ENCODE results near the gene MAP1B. TPM values are rescaled to one million over a fixed set of nuclear protein-coding genes. Genes with fewer than 3 reads are reported as not detected.
A peak's percentile ranks its signal among the peaks of the same experiment; 100 is the strongest.

Gene MAP1B
- total and polyA plus RNA-seq, 2 experiments from 2014 or later = 82.4 to 115 TPM

DNA sequence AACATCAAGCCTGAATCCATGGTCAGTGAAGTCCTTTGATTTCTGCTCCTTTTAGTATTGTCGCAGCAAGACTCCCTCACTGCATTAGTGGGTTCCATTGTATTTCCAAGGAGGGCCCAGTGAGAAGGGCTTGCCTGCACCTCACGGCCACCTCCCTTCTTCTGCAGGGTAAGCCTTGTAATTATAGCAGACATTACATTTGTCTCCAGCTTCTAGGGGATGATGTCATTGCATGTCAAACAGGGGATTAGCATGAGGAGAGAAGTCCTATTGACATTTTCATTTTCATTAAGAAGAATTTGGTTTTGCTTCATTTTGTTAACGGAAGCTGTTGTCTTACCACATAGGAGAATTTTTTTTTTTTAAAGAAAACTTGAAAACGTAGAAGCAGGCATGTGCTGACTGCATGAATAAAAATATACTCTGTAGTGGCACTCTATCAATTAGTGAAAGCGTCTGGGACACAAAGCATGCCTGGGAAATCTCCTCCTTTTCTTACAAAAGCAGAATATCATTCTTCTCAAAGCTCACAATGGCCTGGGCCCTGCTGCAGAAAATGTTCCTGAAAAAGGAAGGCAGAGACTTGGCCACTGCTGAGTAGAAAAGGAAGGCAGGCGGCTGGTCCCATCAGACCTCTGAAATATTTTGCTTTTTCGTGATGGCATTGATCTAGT, 27.1 kb downstream of the MAP1B start:
- H3K27ac ChIP-seq = no peak overlapping the region
- H3K36me3 ChIP-seq (replicated peaks; ENCODE audit: insufficient read depth, low read depth) = no peaks in the 10 kb centered on the region
- no peaks in the 10 kb centered on the region for H3K27me3 ChIP-seq
- H4K20me1 ChIP-seq (ENCODE audit: insufficient read depth, poor library complexity, severe bottlenecking) = no peaks in the 10 kb centered on the region
- no peak overlapping the region for H3K4me2 ChIP-seq
- H3K4me3 ChIP-seq = no peak overlapping the region
- no peaks in the 10 kb centered on the region for H3K4me1 ChIP-seq (ENCODE audit: insufficient read depth)
- DNase-seq (ENCODE audit: low spot score) = no peak
- TF ChIP-seq, protein P1, sequence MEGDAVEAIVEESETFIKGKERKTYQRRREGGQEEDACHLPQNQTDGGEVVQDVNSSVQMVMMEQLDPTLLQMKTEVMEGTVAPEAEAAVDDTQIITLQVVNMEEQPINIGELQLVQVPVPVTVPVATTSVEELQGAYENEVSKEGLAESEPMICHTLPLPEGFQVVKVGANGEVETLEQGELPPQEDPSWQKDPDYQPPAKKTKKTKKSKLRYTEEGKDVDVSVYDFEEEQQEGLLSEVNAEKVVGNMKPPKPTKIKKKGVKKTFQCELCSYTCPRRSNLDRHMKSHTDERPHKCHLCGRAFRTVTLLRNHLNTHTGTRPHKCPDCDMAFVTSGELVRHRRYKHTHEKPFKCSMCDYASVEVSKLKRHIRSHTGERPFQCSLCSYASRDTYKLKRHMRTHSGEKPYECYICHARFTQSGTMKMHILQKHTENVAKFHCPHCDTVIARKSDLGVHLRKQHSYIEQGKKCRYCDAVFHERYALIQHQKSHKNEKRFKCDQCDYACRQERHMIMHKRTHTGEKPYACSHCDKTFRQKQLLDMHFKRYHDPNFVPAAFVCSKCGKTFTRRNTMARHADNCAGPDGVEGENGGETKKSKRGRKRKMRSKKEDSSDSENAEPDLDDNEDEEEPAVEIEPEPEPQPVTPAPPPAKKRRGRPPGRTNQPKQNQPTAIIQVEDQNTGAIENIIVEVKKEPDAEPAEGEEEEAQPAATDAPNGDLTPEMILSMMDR (IDR thresholded peaks at IDR 0.05; ENCODE audit: poor library complexity) = no peak
- TF ChIP-seq EZH2phosphoT487 (IDR thresholded peaks at IDR 0.05; ENCODE audit: low read depth, severe bottlenecking, unreplicated experiment) = no peak
- no peak for TF ChIP-seq EZH2 (IDR thresholded peaks at IDR 0.05; ENCODE audit: borderline replicate concordance)
- H3K9me3 ChIP-seq (ENCODE audit: low read depth) = no peaks in the 10 kb centered on the region
- peaks cover 26% of the 10 kb centered on the region for H3K79me2 ChIP-seq
- no peak overlapping the region for H2AFZ ChIP-seq
- H3K9me2 ChIP-seq (replicated peaks; ENCODE audit: insufficient read depth) = no peaks in the 10 kb centered on the region
- 76% methylated on average over 7 of the region's 7 CpGs for WGBS (ENCODE audit: low lambda C conversion rate, missing lambda C conversion rate)

DNA sequence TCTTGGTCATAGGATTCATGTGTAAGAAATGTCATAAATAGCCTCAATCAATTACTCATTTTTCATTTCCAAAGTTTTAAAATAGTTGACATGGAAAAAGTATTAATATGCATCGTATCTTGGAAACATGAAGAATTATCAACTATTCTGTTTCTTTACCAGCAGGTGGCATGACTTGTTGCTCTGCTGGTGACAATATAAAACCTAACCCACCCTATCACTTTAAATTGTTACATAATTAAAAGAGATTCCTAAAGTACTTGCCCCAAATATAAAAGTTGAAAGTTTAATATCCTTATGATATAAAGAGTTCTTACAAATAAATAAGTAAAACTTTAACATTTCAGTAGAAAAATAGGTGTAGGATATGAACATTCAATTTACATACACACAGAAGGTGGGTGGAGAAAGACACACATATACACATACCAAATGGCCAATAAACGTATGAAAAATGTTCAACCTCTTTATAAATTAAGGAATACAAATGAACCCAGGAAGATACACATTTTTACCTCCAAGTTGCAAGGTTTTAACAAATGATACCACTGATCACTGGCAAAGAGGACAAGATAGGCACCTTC, 30.6 kb downstream of the MAP1B start:
- no peak overlapping the region for H2AFZ ChIP-seq
- 81% methylated on average over 2 of the region's 2 CpGs for WGBS (ENCODE audit: low lambda C conversion rate, missing lambda C conversion rate)
- no peak overlapping the region for H3K4me2 ChIP-seq
- peaks cover 9% of the 10 kb centered on the region for H3K4me1 ChIP-seq (ENCODE audit: insufficient read depth)
- H3K79me2 ChIP-seq = peaks cover 22% of the 10 kb centered on the region
- no peaks in the 10 kb centered on the region for H4K20me1 ChIP-seq (ENCODE audit: insufficient read depth, poor library complexity, severe bottlenecking)
- H3K9me2 ChIP-seq (replicated peaks; ENCODE audit: insufficient read depth) = no peaks in the 10 kb centered on the region
- TF ChIP-seq, protein P1 (IDR thresholded peaks at IDR 0.05; ENCODE audit: poor library complexity) = peak; percentile 40
- no peak for TF ChIP-seq EZH2phosphoT487 (IDR thresholded peaks at IDR 0.05; ENCODE audit: low read depth, severe bottlenecking, unreplicated experiment)
- H3K27me3 ChIP-seq = no peaks in the 10 kb centered on the region
- no peaks in the 10 kb centered on the region for H3K9me3 ChIP-seq (ENCODE audit: low read depth)
- no peak overlapping the region for H3K27ac ChIP-seq
- DNase-seq (ENCODE audit: low spot score) = no peak
- H3K36me3 ChIP-seq (replicated peaks; ENCODE audit: insufficient read depth, low read depth) = no peaks in the 10 kb centered on the region
- no peak overlapping the region for H3K4me3 ChIP-seq

DNA sequence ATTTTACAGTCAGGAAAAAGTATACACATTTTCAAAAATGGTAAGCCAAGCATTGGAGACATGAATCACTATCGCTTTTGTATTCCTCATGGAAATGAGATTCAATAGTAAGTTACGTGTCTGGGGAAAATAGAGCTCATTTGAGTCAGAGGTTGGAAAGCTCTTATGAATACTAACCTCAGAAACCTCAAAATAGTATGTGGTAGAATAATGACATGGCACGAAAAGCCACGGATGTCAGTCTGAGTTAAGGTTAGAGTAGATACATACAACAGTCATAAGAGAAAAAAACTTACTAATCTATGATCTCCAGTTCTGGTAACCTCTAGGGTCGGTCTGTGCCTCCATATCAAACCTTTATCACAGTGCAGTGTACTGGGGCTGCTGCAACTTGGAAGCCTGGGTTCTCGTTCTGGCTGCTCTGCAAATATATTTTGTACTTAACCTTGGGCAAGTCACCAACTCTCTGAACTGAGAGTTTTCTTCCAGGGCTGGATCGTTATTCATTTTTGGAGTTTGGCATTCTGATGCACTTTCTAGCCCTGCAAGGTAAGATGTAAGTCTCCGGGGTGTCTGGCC, 31.8 kb downstream of the MAP1B start:
- Histone ChIP-seq H3K36me3 (replicated peaks; ENCODE audit: insufficient read depth, low read depth) (no peaks in the 10 kb centered on the region), H4K20me1 (ENCODE audit: insufficient read depth, poor library complexity, severe bottlenecking) (no peaks in the 10 kb centered on the region), H3K9me2 (replicated peaks; ENCODE audit: insufficient read depth) (no peaks in the 10 kb centered on the region), H3K4me3 (no peak overlapping the region), H3K4me1 (ENCODE audit: insufficient read depth) (peaks cover 9% of the 10 kb centered on the region), H3K4me2 (no peak overlapping the region), H3K79me2 (peaks cover 26% of the 10 kb centered on the region), H3K9me3 (ENCODE audit: low read depth) (no peaks in the 10 kb centered on the region), H3K27ac (no peak overlapping the region), H3K27me3 (no peaks in the 10 kb centered on the region), H2AFZ (no peak overlapping the region)
- TF ChIP-seq EZH2phosphoT487 (IDR thresholded peaks at IDR 0.05; ENCODE audit: low read depth, severe bottlenecking, unreplicated experiment) (no peak), EZH2 (IDR thresholded peaks at IDR 0.05; ENCODE audit: borderline replicate concordance) (no peak)
- TF ChIP-seq, protein P1 (IDR thresholded peaks at IDR 0.05; ENCODE audit: poor library complexity) = no peak
- WGBS (ENCODE audit: low lambda C conversion rate, missing lambda C conversion rate) = 88% methylated on average over 8 of the region's 8 CpGs
- DNase-seq (ENCODE audit: low spot score) = no peak

Data from hepatocyte (in vitro differentiated cells).